Natural killer cell treated with Interleukin-12 subunit alpha and Interleukin-12 subunit beta and Interleukin-15 and Interleukin-18, amount 100 ng/mL, for 72 hours (primary cell): ENCODE results near the gene TUBG2. TPM values are rescaled to one million over a fixed set of nuclear protein-coding genes. Genes with fewer than 3 reads are reported as not detected.
A peak's percentile ranks its signal among the peaks of the same experiment; 100 is the strongest.

Experiments used
- ATAC-seq, 2 donors: fragments of 150-1000 bp; cut with Tn5 transposase in 1 of 2; sonication (Bioruptor Pico), chemical (Tn5 transposase) in 1 of 2; 2 replicates each; pipeline ENCODE4 v1.10.0; 2021
- DNase-seq: peaks from one replicate; pipeline ENCODE4 v3.0.0; 2022; ENCODE audit warnings: low spot score
- H3K27ac Mint-ChIP-seq, 2 donors: 1 replicate in 1 of 2; 2 replicates in 1 of 2; pipeline ENCODE4 v1.8.0; 2022; ENCODE audit warnings: mixed read lengths in 2 of 2, mild to moderate bottlenecking in 1 of 2, moderate library complexity in 1 of 2
- H3K27me3 Mint-ChIP-seq, 2 donors: 1 replicate in 1 of 2; 2 replicates in 1 of 2; pipeline ENCODE4 v1.8.0; 2022; ENCODE audit warnings: mixed read lengths in 2 of 2
- H3K36me3 Mint-ChIP-seq: one replicate; pipeline ENCODE4 v1.8.0; 2022; ENCODE audit warnings: mixed read lengths
- H3K4me1 Mint-ChIP-seq, 2 donors: 1 replicate in 1 of 2; 2 replicates in 1 of 2; pipeline ENCODE4 v1.8.0; 2022; ENCODE audit warnings: low read depth in 2 of 2, mixed read lengths in 2 of 2, mild to moderate bottlenecking in 1 of 2
- H3K4me3 Mint-ChIP-seq: one replicate; pipeline ENCODE4 v1.8.0; 2022; ENCODE audit warnings: mixed read lengths
- H3K9me3 Mint-ChIP-seq: 2 replicates; pipeline ENCODE4 v1.8.0; 2022; ENCODE audit warnings: mixed read lengths
- total RNA-seq, 2 donors: library from RNA; stranded (reverse); gene quantifications; one replicate each; pipeline ENCODE4 v1.2.3, GENCODE V29; 2022

Gene TUBG2
- total RNA-seq, 2 donors from 2014 or later, result 3.9 to 8.0 TPM

DNA sequence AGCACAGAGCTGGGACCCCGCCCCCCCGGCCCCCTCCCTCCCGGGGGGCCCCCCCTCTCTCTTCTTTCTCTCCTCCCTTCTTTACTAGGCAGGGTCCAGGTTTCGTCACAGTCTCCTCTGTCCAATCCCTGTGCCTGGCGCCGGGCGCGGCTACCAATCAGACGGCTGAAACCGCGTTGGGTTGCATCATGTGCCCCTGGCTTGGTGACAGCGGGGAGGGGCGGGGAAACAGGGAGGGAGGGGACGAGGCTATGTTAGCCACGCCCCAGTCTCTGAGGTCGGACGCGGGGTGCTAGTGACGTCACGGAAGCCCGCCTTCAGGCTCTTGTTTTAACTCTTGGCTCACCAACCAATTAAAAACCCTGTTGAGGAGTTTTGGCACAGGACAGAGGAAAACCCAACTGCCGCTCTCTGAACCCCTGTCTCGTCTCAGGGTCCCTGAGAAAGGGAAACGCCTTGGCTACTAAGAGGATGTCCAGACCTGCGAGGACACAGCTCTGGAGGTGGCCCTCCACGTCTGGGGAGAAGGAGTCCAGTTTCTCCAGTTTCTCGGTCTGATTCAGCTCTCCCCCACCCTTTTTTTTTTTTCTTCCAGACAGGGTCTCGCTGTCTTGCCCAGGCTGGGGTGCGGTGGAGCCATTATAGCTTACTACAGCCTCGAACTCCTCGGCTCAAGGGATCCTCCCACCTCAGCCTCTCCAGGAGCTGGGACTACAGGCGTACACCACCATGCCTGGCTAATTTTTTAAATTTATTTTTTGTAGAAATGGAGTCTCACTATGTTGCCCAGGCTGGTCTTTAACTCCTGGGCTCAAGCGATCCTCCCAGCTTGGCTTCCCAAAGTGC, 18.2 kb downstream of the TUBG2 start:
- ATAC-seq (peak; percentile 87 to 92), DNase-seq (peak; percentile 97)
- Mint-ChIP-seq H3K27ac (peak overlapping the region; percentile 60 to 76), H3K9me3 (no peaks in the 10 kb centered on the region), H3K4me3 (peak overlapping the region; percentile 92), H3K4me1 (peaks cover 33 to 36% of the 10 kb centered on the region in 2 donors), H3K27me3 (peaks cover 18 to 26% of the 10 kb centered on the region in 2 donors), H3K36me3 (no peaks in the 10 kb centered on the region)

DNA sequence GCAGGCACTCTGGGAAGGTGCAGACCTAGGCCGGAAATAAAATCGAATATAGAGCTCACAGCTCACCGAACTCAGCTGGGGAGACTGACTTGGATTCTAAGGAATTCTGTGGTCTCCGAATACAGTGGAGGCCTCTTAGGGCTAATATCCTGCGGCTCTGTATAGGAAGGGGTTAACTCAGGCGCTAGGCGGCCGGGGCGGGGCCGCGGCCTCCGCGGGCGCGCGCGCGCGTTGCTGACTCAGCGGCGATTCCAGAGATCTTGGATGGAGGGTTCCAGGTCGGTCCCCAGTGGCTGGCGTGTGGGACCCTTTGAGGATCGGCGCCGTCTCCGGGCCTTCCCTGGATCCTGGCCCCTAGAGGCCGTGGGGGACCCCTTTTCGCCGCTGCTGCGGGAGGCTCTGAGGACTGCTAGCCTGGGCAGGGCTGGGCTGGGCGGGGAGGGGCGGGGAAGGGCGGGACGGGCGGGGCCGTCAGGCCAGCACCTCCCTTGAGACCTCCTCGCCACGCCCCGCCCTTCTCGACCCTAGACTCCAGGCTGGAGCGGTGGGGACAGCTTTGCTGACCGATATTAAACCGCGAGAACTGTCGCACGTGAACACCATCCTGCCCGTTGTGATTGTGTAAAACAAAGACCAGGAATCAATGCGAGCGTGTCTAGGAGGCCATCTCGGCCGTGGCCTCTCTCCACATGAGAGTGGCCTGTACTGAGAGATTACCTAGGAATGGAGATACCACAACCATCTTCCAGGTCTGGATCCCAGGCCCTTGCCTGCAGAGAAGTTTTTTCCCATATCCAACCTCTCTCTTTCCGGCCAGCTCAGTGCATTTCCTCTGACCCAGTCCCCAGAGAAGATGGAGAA, 19.1 kb downstream of the TUBG2 start:
- Mint-ChIP-seq H3K4me3 (peak overlapping the region; percentile 92), H3K4me1 (peaks cover 40 to 44% of the 10 kb centered on the region in 2 donors), H3K36me3 (no peaks in the 10 kb centered on the region), H3K9me3 (no peaks in the 10 kb centered on the region), H3K27ac (peak overlapping the region in 1 of 2 donors; percentile 76), H3K27me3 (peaks cover 27 to 32% of the 10 kb centered on the region in 2 donors)
- peak; percentile 51 to 62 for ATAC-seq
- DNase-seq, result peak; percentile 88

DNA sequence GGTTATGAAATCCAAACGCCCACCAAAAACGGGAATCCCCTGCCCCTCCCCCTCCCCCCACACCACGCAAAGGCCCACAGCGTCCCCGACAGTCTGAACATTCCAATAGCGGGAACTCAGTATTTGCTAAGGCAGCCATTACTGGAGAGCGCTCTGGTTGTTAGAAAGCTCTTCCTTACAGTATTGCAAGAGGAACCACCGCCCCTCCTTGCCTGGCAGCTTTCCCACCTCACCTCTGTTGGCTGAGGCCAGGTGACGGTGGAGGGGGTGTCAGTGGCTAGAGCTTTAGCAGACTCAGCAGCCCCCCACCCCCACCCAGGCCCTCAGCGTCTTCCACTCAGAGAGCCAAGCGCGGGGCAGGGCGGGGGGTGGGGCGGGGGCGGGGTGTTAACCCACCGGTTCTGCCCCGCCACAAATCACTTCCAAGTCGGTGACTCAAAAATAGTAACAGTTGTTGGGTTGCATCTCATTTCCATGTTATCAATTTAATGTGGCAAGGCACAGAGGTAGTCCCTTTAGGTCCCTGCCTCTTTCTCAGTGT, 19.9 kb downstream of the TUBG2 start:
- H3K9me3 Mint-ChIP-seq, result no peaks in the 10 kb centered on the region
- peak overlapping the region; percentile 92 for H3K4me3 Mint-ChIP-seq
- H3K27me3 Mint-ChIP-seq, result peaks cover 33 to 39% of the 10 kb centered on the region in 2 donors
- H3K27ac Mint-ChIP-seq, result peak overlapping the region in 1 of 2 donors; percentile 31
- H3K4me1 Mint-ChIP-seq, result peaks cover 44 to 46% of the 10 kb centered on the region in 2 donors
- H3K36me3 Mint-ChIP-seq, result no peaks in the 10 kb centered on the region
- no peak for DNase-seq
- ATAC-seq, result no peak

- peaks cover 40 to 44% of the 10 kb centered on the region in 2 donors for H3K4me1 Mint-ChIP-seq
- H3K9me3 Mint-ChIP-seq, result no peaks in the 10 kb centered on the region
- DNase-seq (peak; percentile 85), ATAC-seq (peak; percentile 68 to 72)
- peaks cover 38 to 39% of the 10 kb centered on the region in 2 donors for H3K27me3 Mint-ChIP-seq
- peak overlapping the region; percentile 71 for H3K4me3 Mint-ChIP-seq
- no peaks in the 10 kb centered on the region for H3K36me3 Mint-ChIP-seq
- peak overlapping the region in 1 of 2 donors; percentile 31 for H3K27ac Mint-ChIP-seq
These were observed 20.6 kb downstream of the TUBG2 start for GRCh38 chr17:42679492-42680330.

GRCh38 chr17:42680331-42680808, 21.3 kb downstream of the TUBG2 start:
- peaks cover 39 to 44% of the 10 kb centered on the region in 2 donors for H3K4me1 Mint-ChIP-seq
- DNase-seq (no peak), ATAC-seq (no peak)
- peak overlapping the region; percentile 71 for H3K4me3 Mint-ChIP-seq
- H3K9me3 Mint-ChIP-seq, result no peaks in the 10 kb centered on the region
- no peak overlapping the region for H3K27ac Mint-ChIP-seq
- no peaks in the 10 kb centered on the region for H3K36me3 Mint-ChIP-seq
- peaks cover 39 to 40% of the 10 kb centered on the region in 2 donors for H3K27me3 Mint-ChIP-seq

DNA sequence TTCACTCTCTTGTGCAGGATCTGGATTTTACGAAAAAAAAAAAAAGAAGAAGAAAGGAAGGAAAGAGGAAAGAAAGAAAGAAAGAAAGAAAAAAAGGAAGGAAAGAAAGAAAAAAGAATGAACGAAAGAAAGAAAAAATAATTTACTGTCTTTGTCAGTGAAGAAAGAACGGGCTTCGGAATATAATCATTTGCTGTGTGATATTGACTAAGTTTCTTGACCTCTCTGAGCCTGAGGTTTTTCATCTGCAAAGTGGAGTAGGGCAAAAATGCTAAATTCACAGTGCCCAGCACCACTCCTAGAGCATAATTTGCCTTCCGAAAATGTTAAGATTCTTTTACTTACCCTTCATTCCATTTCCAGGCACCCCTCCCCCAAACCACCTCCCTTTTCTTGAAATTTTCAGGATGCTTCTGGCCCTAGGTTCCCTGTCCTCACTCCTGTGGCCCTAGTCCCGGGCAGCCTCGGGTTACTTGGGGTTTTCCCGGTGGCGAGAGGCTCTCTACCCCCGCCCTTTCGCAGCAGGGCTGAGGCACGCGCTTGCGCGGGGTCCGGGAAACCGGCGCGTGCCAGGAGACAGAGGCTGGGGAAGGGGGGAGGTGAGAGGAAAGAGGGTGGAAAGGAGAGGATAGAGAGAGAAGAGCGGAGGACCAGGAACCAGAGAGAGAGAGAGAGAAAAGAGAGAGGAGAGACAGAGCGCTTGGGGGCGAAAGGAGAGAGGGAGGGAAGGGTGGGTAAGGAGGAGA, 23.1 kb downstream of the TUBG2 start, which contains the start of gene CNTNAP1:
CNTNAP1 (plus strand) TSS at position 556 of the 746 bp plus-strand sequence. CDS start 299 bp downstream, outside the sequence.
- H3K4me1 Mint-ChIP-seq, result peaks cover 35 to 39% of the 10 kb centered on the region in 2 donors
- H3K27ac Mint-ChIP-seq, result peak within 1 kb of the TSS; percentile 35 to 60
- peaks cover 33 to 44% of the 10 kb centered on the region in 2 donors for H3K27me3 Mint-ChIP-seq
- DNase-seq (no peak), ATAC-seq (no peak)
- H3K4me3 Mint-ChIP-seq, result peak within 1 kb of the TSS; percentile 65
- no peaks in the 10 kb centered on the region for H3K9me3 Mint-ChIP-seq
- H3K36me3 Mint-ChIP-seq, result no peaks in the 10 kb centered on the region

DNA sequence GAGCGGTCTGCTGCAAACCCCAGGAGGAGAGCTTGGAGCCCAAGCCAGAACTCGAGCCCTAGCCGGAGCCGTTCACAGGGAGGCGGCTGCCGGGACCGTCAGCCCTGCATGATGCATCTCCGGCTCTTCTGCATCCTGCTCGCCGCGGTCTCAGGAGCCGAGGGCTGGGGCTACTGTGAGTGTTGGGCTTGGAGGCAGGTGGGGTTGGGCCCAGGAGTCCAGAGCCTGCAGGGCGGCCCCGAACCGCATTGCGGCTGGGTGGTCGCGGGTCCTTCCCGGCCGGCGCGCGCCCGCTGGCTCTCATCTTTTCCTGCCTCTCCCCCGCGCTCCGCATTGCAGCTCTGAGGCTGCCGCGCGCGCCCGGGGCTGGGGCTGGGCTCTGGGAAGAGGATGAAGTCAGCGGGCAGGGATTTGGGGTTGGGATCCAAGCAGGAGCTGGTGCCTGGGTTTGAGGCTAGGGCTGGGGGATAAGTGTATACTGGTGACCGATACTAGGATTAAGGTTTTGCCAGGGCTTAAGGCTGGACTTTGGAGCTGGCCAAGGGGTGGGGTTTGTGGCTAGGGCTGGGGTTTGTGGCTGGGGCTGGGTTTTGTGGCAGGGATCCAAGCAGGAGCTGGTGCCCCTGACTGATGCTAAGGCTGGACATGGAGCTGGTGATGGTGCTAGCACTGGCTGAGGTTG, 23.8 kb downstream of the TUBG2 start:
- DNase-seq (no peak), ATAC-seq (no peak)
- peak overlapping the region in 1 of 2 donors; percentile 35 for H3K27ac Mint-ChIP-seq
- H3K36me3 Mint-ChIP-seq, result no peaks in the 10 kb centered on the region
- peaks cover 33 to 35% of the 10 kb centered on the region in 2 donors for H3K4me1 Mint-ChIP-seq
- no peaks in the 10 kb centered on the region for H3K9me3 Mint-ChIP-seq
- H3K27me3 Mint-ChIP-seq, result peaks cover 32 to 45% of the 10 kb centered on the region in 2 donors
- H3K4me3 Mint-ChIP-seq, result peak overlapping the region; percentile 65

- Mint-ChIP-seq H3K4me1 (peaks cover 28 to 30% of the 10 kb centered on the region in 2 donors), H3K4me3 (no peak overlapping the region)
- ATAC-seq, result no peak
These were observed 24.4 kb downstream of the TUBG2 start for GRCh38 chr17:42683407-42684034.

DNA sequence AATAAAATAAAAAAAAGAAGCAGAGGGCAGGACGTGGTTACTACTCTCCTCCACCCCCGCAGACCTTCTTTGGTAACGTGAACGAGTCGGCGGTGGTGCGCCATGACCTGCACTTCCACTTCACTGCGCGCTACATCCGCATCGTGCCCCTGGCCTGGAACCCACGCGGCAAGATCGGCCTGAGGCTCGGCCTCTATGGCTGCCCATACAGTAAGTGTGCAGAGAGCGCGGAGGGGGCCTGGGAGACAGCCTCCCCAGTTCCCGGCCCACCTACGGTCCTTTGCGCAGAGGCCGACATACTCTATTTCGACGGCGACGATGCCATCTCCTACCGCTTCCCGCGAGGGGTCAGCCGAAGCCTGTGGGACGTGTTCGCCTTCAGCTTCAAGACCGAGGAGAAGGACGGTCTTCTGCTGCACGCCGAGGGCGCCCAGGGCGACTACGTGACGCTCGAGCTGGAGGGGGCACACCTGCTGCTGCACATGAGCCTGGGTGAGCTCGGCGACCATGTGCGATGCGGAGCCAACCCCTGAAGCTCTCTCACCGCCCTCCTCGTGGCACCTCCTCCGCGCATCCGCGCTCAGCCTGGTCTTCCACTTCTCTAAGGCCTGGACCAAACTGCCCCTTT, 26.0 kb downstream of the TUBG2 start:
- DNase-seq (no peak), ATAC-seq (no peak)
- Mint-ChIP-seq H3K27ac (no peak overlapping the region), H3K4me1 (peaks cover 22 to 23% of the 10 kb centered on the region in 2 donors), H3K27me3 (peaks cover 32 to 44% of the 10 kb centered on the region in 2 donors), H3K36me3 (no peaks in the 10 kb centered on the region), H3K4me3 (no peak overlapping the region), H3K9me3 (no peaks in the 10 kb centered on the region)

More at GRCh38 chr17:42683407-42684034, 24.4 kb downstream of the TUBG2 start:
- Mint-ChIP-seq H3K27ac (no peak overlapping the region), H3K36me3 (no peaks in the 10 kb centered on the region), H3K9me3 (no peaks in the 10 kb centered on the region), H3K27me3 (peaks cover 32 to 46% of the 10 kb centered on the region in 2 donors)
- no peak for DNase-seq

DNA sequence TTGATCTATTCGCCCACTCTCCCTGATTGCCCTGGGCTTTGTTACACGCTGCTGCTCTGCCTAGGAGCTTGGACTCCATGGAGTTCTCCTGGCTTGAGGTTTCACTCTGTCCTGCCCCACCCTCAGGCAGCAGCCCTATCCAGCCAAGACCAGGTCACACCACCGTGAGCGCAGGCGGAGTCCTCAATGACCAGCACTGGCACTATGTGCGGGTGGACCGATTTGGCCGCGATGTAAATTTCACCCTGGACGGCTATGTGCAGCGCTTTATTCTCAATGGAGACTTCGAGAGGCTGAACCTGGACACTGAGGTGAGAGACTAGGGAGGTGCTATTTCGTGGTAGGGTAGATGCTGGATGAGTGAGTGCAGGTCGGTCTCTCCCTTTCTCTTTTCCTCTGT, 26.7 kb downstream of the TUBG2 start:
- peaks cover 32 to 41% of the 10 kb centered on the region in 2 donors for H3K27me3 Mint-ChIP-seq
- ATAC-seq, result no peak

GRCh38 chr17:42686520-42687128, 27.5 kb downstream of the TUBG2 start:
- H3K9me3 Mint-ChIP-seq, result no peaks in the 10 kb centered on the region
- no peak overlapping the region for H3K4me3 Mint-ChIP-seq
- ATAC-seq (no peak), DNase-seq (no peak)
- H3K36me3 Mint-ChIP-seq, result no peaks in the 10 kb centered on the region
- H3K27me3 Mint-ChIP-seq, result peaks cover 27 to 36% of the 10 kb centered on the region in 2 donors
- peaks cover 15 to 17% of the 10 kb centered on the region in 2 donors for H3K4me1 Mint-ChIP-seq
- H3K27ac Mint-ChIP-seq, result no peak overlapping the region

More for the DNA sequence above, 26.7 kb downstream of the TUBG2 start:
- H3K9me3 Mint-ChIP-seq, result no peaks in the 10 kb centered on the region
- no peaks in the 10 kb centered on the region for H3K36me3 Mint-ChIP-seq
- no peak for DNase-seq
- H3K4me1 Mint-ChIP-seq, result peaks cover 20 to 22% of the 10 kb centered on the region in 2 donors
- H3K27ac Mint-ChIP-seq, result no peak overlapping the region
- H3K4me3 Mint-ChIP-seq, result no peak overlapping the region
